H9 (cell line): Measurements from ENCODE around the gene GRM3. TPM values are rescaled to one million over a fixed set of nuclear protein-coding genes. Genes with fewer than 3 reads are reported as not detected.

Source experiments
- DNase-seq: peaks from one replicate; pipeline ENCODE4 v3.0.0-alpha.2; 2017
- H2AFZ ChIP-seq: one replicate; pipeline ENCODE4 v1.6.1; 2013; ENCODE audit warnings: mild to moderate bottlenecking, low read length, control low read depth, moderate library complexity
- H2AK5ac ChIP-seq: 2 replicates; pipeline ENCODE4 v1.6.1; 2013; ENCODE audit warnings: low read length, control low read depth, mixed read lengths; ENCODE audit not compliant: insufficient read length
- H2BK120ac ChIP-seq: one replicate; pipeline ENCODE4 v1.6.1; 2013; ENCODE audit warnings: low read depth, mild to moderate bottlenecking, low read length, control low read depth, inconsistent platforms; ENCODE audit not compliant: poor library complexity, severe bottlenecking
- H2BK12ac ChIP-seq: 2 replicates; pipeline ENCODE4 v1.6.1; 2013; ENCODE audit warnings: low read length, control low read depth, mixed read lengths, low read depth; ENCODE audit not compliant: insufficient read length
- H2BK15ac ChIP-seq: 2 replicates; pipeline ENCODE4 v1.6.1; 2013; ENCODE audit warnings: low read depth, low read length, control low read depth
- H2BK20ac ChIP-seq: one replicate; pipeline ENCODE4 v1.6.1; 2013; ENCODE audit warnings: low read depth, mild to moderate bottlenecking, low read length, control low read depth, inconsistent platforms; ENCODE audit not compliant: poor library complexity, severe bottlenecking
- H2BK5ac ChIP-seq: 2 replicates; pipeline ENCODE4 v1.6.1; 2013; ENCODE audit warnings: low read length, control low read depth, mixed read lengths; ENCODE audit not compliant: insufficient read length
- H3K14ac ChIP-seq: 2 replicates; pipeline ENCODE4 v1.6.1; 2013; ENCODE audit warnings: low read length, control low read depth; ENCODE audit not compliant: insufficient read depth
- H3K18ac ChIP-seq: 2 replicates; pipeline ENCODE4 v1.6.1; 2013; ENCODE audit warnings: low read depth, mild to moderate bottlenecking, mixed read lengths, low read length, control low read depth; ENCODE audit not compliant: insufficient read length
- H3K23ac ChIP-seq: 2 replicates; pipeline ENCODE4 v1.6.1; 2013; ENCODE audit warnings: low read length, control low read depth, mixed read lengths, low read depth; ENCODE audit not compliant: insufficient read length
- H3K23me2 ChIP-seq: 2 replicates; pipeline ENCODE4 v1.6.1; 2013; ENCODE audit warnings: low read depth, mild to moderate bottlenecking, mixed read lengths, low read length, control low read depth; ENCODE audit not compliant: insufficient read length, poor library complexity, severe bottlenecking
- H3K27ac ChIP-seq: 2 replicates; pipeline ENCODE4 v1.5.1; 2013; ENCODE audit warnings: low read length, control low read depth, mixed read lengths, low read depth; ENCODE audit not compliant: insufficient read length
- H3K27me3 ChIP-seq: 2 replicates; pipeline ENCODE4 v1.6.1; 2013; ENCODE audit warnings: low read length, control low read depth, inconsistent platforms; ENCODE audit not compliant: insufficient read depth
- H3K4ac ChIP-seq: 2 replicates; pipeline ENCODE4 v1.6.1; 2013; ENCODE audit warnings: low read depth, mild to moderate bottlenecking, control low read depth, inconsistent platforms, low read length, moderate library complexity
- H3K4me1 ChIP-seq: 2 replicates; pipeline ENCODE4 v1.6.1; 2013; ENCODE audit warnings: low read length, control low read depth, inconsistent platforms; ENCODE audit not compliant: insufficient read depth
- H3K4me2 ChIP-seq: 2 replicates; pipeline ENCODE4 v1.6.1; 2013; ENCODE audit warnings: low read length, control low read depth, mixed read lengths; ENCODE audit not compliant: insufficient read length, insufficient read depth
- H3K56ac ChIP-seq: 2 replicates; pipeline ENCODE4 v1.6.1; 2013; ENCODE audit warnings: low read depth, mild to moderate bottlenecking, mixed read lengths, low read length, control low read depth; ENCODE audit not compliant: insufficient read length
- H3K79me1 ChIP-seq: 2 replicates; pipeline ENCODE4 v1.6.1; 2013; ENCODE audit warnings: low read depth, mild to moderate bottlenecking, moderate library complexity, low read length, control low read depth, inconsistent platforms; ENCODE audit not compliant: insufficient read depth, poor library complexity, severe bottlenecking
- H3K79me2 ChIP-seq: 2 replicates; pipeline ENCODE4 v1.6.1; 2013; ENCODE audit warnings: low read length, control low read depth, inconsistent platforms; ENCODE audit not compliant: insufficient read depth
- H3K9ac ChIP-seq: 2 replicates; pipeline ENCODE4 v1.6.1; 2013; ENCODE audit warnings: low read length, control low read depth, mixed read lengths; ENCODE audit not compliant: insufficient read length; ENCODE audit errors: extremely low read depth
- H3K9me3 ChIP-seq: one replicate; pipeline ENCODE4 v1.6.1; 2013; ENCODE audit warnings: low read depth, low read length, inconsistent platforms; ENCODE audit not compliant: control insufficient read depth
- H3T11ph ChIP-seq: one replicate; pipeline ENCODE4 v1.6.1; 2013; ENCODE audit warnings: mild to moderate bottlenecking, low read length, control low read depth, inconsistent platforms
- H4K20me1 ChIP-seq: one replicate; pipeline ENCODE4 v1.6.1; 2013; ENCODE audit not compliant: control insufficient read depth, insufficient read length, insufficient read depth
- H4K5ac ChIP-seq: 2 replicates; pipeline ENCODE4 v1.6.1; 2013; ENCODE audit warnings: low read depth, mild to moderate bottlenecking, mixed read lengths, low read length, control low read depth; ENCODE audit not compliant: insufficient read length
- H4K8ac ChIP-seq: replicated peaks from 2 replicates; pipeline ENCODE4 v1.6.1; 2013; ENCODE audit warnings: low read length, control low read depth, mixed read lengths, low read depth; ENCODE audit not compliant: insufficient read length
- H4K91ac ChIP-seq: 2 replicates; pipeline ENCODE4 v1.6.1; 2013; ENCODE audit warnings: low read depth, mild to moderate bottlenecking, moderate library complexity, mixed read lengths, low read length, control low read depth; ENCODE audit not compliant: insufficient read length
- H3K27ac Mint-ChIP-seq, 3 experiments: 2 replicates in 2 of 3; 3 replicates in 1 of 3; pipeline ENCODE4 v1.8.0; 2020 to 2021; ENCODE audit warnings: mixed read lengths in 3 of 3, mild to moderate bottlenecking in 1 of 3, moderate library complexity in 1 of 3
- H3K27me3 Mint-ChIP-seq: 2 replicates; pipeline ENCODE4 v1.8.0; 2021; ENCODE audit warnings: low read depth, mild to moderate bottlenecking, moderate library complexity, mixed read lengths
- H3K36me3 Mint-ChIP-seq, 3 experiments: 2 replicates in 2 of 3; 3 replicates in 1 of 3; pipeline ENCODE4 v1.8.0; 2020 to 2021; ENCODE audit warnings: low read depth in 3 of 3, mixed read lengths in 3 of 3; ENCODE audit not compliant: insufficient read depth in 1 of 3
- H3K4me1 Mint-ChIP-seq, 2 experiments: 2 replicates each; pipeline ENCODE4 v1.8.0; 2020; ENCODE audit warnings: mixed read lengths in 2 of 2
- H3K4me3 Mint-ChIP-seq, 2 experiments: 2 replicates in 1 of 2; 3 replicates in 1 of 2; pipeline ENCODE4 v1.8.0; 2020 to 2021; ENCODE audit warnings: mild to moderate bottlenecking in 2 of 2, mixed read lengths in 2 of 2, moderate library complexity in 1 of 2
- H3K9me3 Mint-ChIP-seq, 2 experiments: 2 replicates in 1 of 2; 3 replicates in 1 of 2; pipeline ENCODE4 v1.8.0; 2020; ENCODE audit warnings: mild to moderate bottlenecking in 2 of 2, mixed read lengths in 2 of 2, moderate library complexity in 1 of 2
- CTCF ChIP-seq: fragments of 200-600 bp; sonication (generic); conservative IDR thresholded peaks from 3 replicates; pipeline ENCODE4 v1.8.0; 2021; ENCODE audit warnings: antibody characterized with exemption, mild to moderate bottlenecking
- WGBS: extraction: QIAGEN DNeasy Blood & Tissue Kit; methylation state at CpG from one replicate; pipeline ENCODE4 v1.1.7; 2013; ENCODE audit warnings: missing lambda C conversion rate, low lambda C conversion rate, mixed read lengths; ENCODE audit not compliant: insufficient read length; ENCODE audit errors: extremely low coverage; 5-methylcytosine and 5-hydroxymethylcytosine counted together
- total RNA-seq: library from RNA; stranded (reverse); gene quantifications from 2 replicates; pipeline ENCODE4 v1.2.1, GENCODE V29; 2021

GRM3 gene
- total RNA-seq, 1 experiment from 2014 or later = 0.15 TPM

GRCh38 chr7:86818903-86819302 lies 175.2 kb downstream of the GRM3 start:
- H3K23me2 ChIP-seq = no peaks in the 10 kb centered on the region
- H3K56ac ChIP-seq = no peak overlapping the region
- Mint-ChIP-seq H3K27me3 (no peaks in the 10 kb centered on the region), H3K4me1 (peaks cover 0 to 2% of the 10 kb centered on the region in 2 experiments; a peak in 1 of 4 replicates), H3K4me3 (no peak overlapping the region), H3K27ac (no peak overlapping the region), H3K36me3 (no peaks in the 10 kb centered on the region), H3K9me3 (no peaks in the 10 kb centered on the region)
- no CpG with 5 or more reads among the region's 2 CpGs for WGBS
- no peak for DNase-seq
- no peak overlapping the region for H2AFZ ChIP-seq
- H3K23ac ChIP-seq = no peak overlapping the region
- H3K27ac ChIP-seq = no peak overlapping the region
- H2BK20ac ChIP-seq = no peak overlapping the region
- no peaks in the 10 kb centered on the region for H3K9me3 ChIP-seq
- H3K4ac ChIP-seq = no peak overlapping the region
- no peak overlapping the region for H3K14ac ChIP-seq
- no peak overlapping the region for H3K18ac ChIP-seq
- H3T11ph ChIP-seq = no peak overlapping the region
- no peak overlapping the region for H3K4me2 ChIP-seq
- no peaks in the 10 kb centered on the region; the same call in 1 of the 2 replicates for H3K4me1 ChIP-seq
- no peak overlapping the region for H3K9ac ChIP-seq
- H2BK120ac ChIP-seq = no peak overlapping the region
- H3K27me3 ChIP-seq = no peaks in the 10 kb centered on the region
- TF ChIP-seq CTCF = no peak
- no peak overlapping the region for H4K5ac ChIP-seq
- no peak overlapping the region for H2BK12ac ChIP-seq
- H3K79me1 ChIP-seq = no peaks in the 10 kb centered on the region
- H2AK5ac ChIP-seq = no peak overlapping the region
- no peak overlapping the region for H2BK5ac ChIP-seq
- H4K8ac ChIP-seq = no peak overlapping the region
- no peak overlapping the region for H4K91ac ChIP-seq
- no peaks in the 10 kb centered on the region for H4K20me1 ChIP-seq
- H2BK15ac ChIP-seq = no peak overlapping the region
- H3K79me2 ChIP-seq = no peaks in the 10 kb centered on the region
